Hepatocyte (in vitro differentiated cells): ENCODE measurements around the gene UBTFL1. TPM values are rescaled to one million over a fixed set of nuclear protein-coding genes. Genes with fewer than 3 reads are reported as not detected.

Experiments used
- DNase-seq: peaks from one replicate; pipeline ENCODE4 v3.0.0-alpha.2; 2016; ENCODE audit warnings: low spot score
- H2AFZ ChIP-seq: fragments of 200-600 bp; sonication (generic); 2 replicates; pipeline ENCODE4 v1.6.0; 2016; ENCODE audit warnings: antibody characterized with exemption, mild to moderate bottlenecking
- H3K27ac ChIP-seq: fragments of 200-600 bp; sonication (generic); 2 replicates; pipeline ENCODE4 v1.5.1; 2016; ENCODE audit warnings: mild to moderate bottlenecking
- H3K27me3 ChIP-seq: fragments of 200-600 bp; sonication (generic); 2 replicates; pipeline ENCODE4 v1.6.1; 2016
- H3K36me3 ChIP-seq: fragments of 200-600 bp; sonication (generic); replicated peaks from 2 replicates; pipeline ENCODE4 v1.5.1; 2016; ENCODE audit warnings: low read depth; ENCODE audit not compliant: insufficient read depth
- H3K4me1 ChIP-seq: fragments of 200-600 bp; sonication (generic); 2 replicates; pipeline ENCODE4 v1.5.1; 2016; ENCODE audit warnings: mild to moderate bottlenecking, moderate library complexity; ENCODE audit not compliant: insufficient read depth
- H3K4me2 ChIP-seq: fragments of 200-600 bp; sonication (generic); 2 replicates; pipeline ENCODE4 v1.6.0; 2016
- H3K4me3 ChIP-seq: fragments of 200-600 bp; sonication (generic); 2 replicates; pipeline ENCODE4 v1.5.1; 2016; ENCODE audit warnings: mild to moderate bottlenecking
- H3K79me2 ChIP-seq: fragments of 200-600 bp; sonication (generic); 2 replicates; pipeline ENCODE4 v1.6.0; 2017; ENCODE audit warnings: mild to moderate bottlenecking
- H3K9me2 ChIP-seq: fragments of 200-600 bp; sonication (generic); replicated peaks from 2 replicates; pipeline ENCODE4 v1.6.0; 2017; ENCODE audit warnings: mild to moderate bottlenecking; ENCODE audit not compliant: insufficient read depth
- H3K9me3 ChIP-seq: fragments of 200-600 bp; sonication (generic); 2 replicates; pipeline ENCODE4 v1.5.1; 2016; ENCODE audit warnings: low read depth, mild to moderate bottlenecking
- H4K20me1 ChIP-seq: fragments of 200-600 bp; sonication (generic); 2 replicates; pipeline ENCODE4 v1.6.0; 2016; ENCODE audit warnings: mild to moderate bottlenecking; ENCODE audit not compliant: insufficient read depth, poor library complexity, severe bottlenecking
- EZH2 ChIP-seq: fragments of 200-600 bp; sonication (generic); IDR thresholded peaks from 2 replicates; pipeline ENCODE4 v1.6.1; 2016; ENCODE audit warnings: antibody characterized with exemption, mild to moderate bottlenecking, borderline replicate concordance
- EZH2phosphoT487 ChIP-seq: fragments of 200-600 bp; sonication (generic); IDR thresholded peaks from one replicate; pipeline ENCODE4 v1.6.1; 2018; ENCODE audit warnings: antibody characterized with exemption, mild to moderate bottlenecking, low read depth, moderate library complexity; ENCODE audit not compliant: unreplicated experiment, severe bottlenecking
- whole genome bisulfite sequencing: methylation state at CpG from one replicate; pipeline ENCODE4 v1.1.6; 2016; ENCODE audit warnings: low lambda C conversion rate; ENCODE audit errors: missing lambda C conversion rate; 5-methylcytosine and 5-hydroxymethylcytosine counted together
- polyA plus RNA-seq: library from polyadenylated mRNA; unstranded; fragments of >200 nt; fragmentation: Nextera tagmentation; extraction: Ambion mirVana; gene quantifications from 2 replicates; pipeline ENCODE4 v1.2.1, GENCODE V29; 2016
- total RNA-seq: library from RNA; depleted of rRNA; stranded (reverse); fragments of >200 nt; gene quantifications from 2 replicates; pipeline ENCODE4 v1.2.3, GENCODE V29; 2014
- TF ChIP-seq, protein P1 (sequence below): fragments of 200-600 bp; sonication (generic); IDR thresholded peaks from 2 replicates; pipeline ENCODE4 v1.5.1; 2016; ENCODE audit warnings: antibody characterized with exemption, mild to moderate bottlenecking; ENCODE audit not compliant: poor library complexity

Gene UBTFL1
- total and polyA plus RNA-seq, 2 experiments from 2014 or later = not detected

- H2AFZ ChIP-seq = no peak overlapping the region
- no peaks in the 10 kb centered on the region for H3K4me1 ChIP-seq
- no peak overlapping the region for H3K27ac ChIP-seq
- H3K79me2 ChIP-seq = no peaks in the 10 kb centered on the region
- H3K36me3 ChIP-seq = no peaks in the 10 kb centered on the region
- H4K20me1 ChIP-seq = no peaks in the 10 kb centered on the region
- H3K27me3 ChIP-seq = no peaks in the 10 kb centered on the region
- no peak overlapping the region for H3K4me3 ChIP-seq
- no peak overlapping the region for H3K4me2 ChIP-seq
- 94% methylated on average over 3 of the region's 3 CpGs for WGBS
- no peaks in the 10 kb centered on the region for H3K9me2 ChIP-seq
- H3K9me3 ChIP-seq = no peaks in the 10 kb centered on the region
- TF ChIP-seq EZH2 (no peak), EZH2phosphoT487 (no peak)
- TF ChIP-seq, protein P1, sequence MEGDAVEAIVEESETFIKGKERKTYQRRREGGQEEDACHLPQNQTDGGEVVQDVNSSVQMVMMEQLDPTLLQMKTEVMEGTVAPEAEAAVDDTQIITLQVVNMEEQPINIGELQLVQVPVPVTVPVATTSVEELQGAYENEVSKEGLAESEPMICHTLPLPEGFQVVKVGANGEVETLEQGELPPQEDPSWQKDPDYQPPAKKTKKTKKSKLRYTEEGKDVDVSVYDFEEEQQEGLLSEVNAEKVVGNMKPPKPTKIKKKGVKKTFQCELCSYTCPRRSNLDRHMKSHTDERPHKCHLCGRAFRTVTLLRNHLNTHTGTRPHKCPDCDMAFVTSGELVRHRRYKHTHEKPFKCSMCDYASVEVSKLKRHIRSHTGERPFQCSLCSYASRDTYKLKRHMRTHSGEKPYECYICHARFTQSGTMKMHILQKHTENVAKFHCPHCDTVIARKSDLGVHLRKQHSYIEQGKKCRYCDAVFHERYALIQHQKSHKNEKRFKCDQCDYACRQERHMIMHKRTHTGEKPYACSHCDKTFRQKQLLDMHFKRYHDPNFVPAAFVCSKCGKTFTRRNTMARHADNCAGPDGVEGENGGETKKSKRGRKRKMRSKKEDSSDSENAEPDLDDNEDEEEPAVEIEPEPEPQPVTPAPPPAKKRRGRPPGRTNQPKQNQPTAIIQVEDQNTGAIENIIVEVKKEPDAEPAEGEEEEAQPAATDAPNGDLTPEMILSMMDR = no peak
- DNase-seq = no peak
Observed at GRCh38 chr11:90100431-90100830, 14.7 kb downstream of the UBTFL1 start.

GRCh38 chr11:90113541-90113940 is 27.8 kb downstream of the UBTFL1 start:
- Histone ChIP-seq H4K20me1 (no peaks in the 10 kb centered on the region), H3K79me2 (no peaks in the 10 kb centered on the region), H2AFZ (no peak overlapping the region), H3K4me3 (no peak overlapping the region), H3K9me3 (no peaks in the 10 kb centered on the region), H3K27ac (no peak overlapping the region), H3K4me2 (no peak overlapping the region), H3K27me3 (no peaks in the 10 kb centered on the region), H3K36me3 (no peaks in the 10 kb centered on the region), H3K4me1 (no peaks in the 10 kb centered on the region), H3K9me2 (no peaks in the 10 kb centered on the region)
- TF ChIP-seq EZH2phosphoT487 (no peak), EZH2 (no peak)
- TF ChIP-seq, protein P1 = peak; percentile 59
- 13% methylated on average over 2 of the region's 2 CpGs for WGBS
- DNase-seq = no peak

DNA sequence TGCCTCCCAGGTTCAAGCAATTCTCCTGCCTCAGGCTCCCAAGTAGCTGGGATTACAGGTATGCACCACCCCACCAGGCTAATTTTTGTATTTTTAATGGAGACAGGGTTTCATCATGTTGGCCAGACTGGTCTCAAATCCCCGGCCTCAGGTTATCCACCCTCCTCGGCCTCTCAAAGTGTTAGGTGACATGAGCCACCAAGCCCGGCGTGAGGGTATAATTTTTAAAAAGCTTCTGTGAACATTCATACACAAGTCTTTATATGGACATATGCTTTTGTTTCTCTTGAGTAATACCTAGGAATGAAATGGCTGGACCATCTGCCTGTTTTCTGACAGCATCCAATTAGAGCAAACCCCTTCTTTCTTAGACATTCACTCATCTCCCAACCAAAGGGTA is 34.4 kb downstream of the UBTFL1 start:
- no peak for TF ChIP-seq EZH2
- TF ChIP-seq, protein P1 = no peak
- no peak for TF ChIP-seq EZH2phosphoT487
- no peak for DNase-seq
- H2AFZ ChIP-seq = no peak overlapping the region
- H3K4me2 ChIP-seq = no peak overlapping the region
- WGBS = 86% methylated on average over 4 of the region's 4 CpGs
- H3K27me3 ChIP-seq = no peaks in the 10 kb centered on the region
- H3K4me1 ChIP-seq = peaks cover 2% of the 10 kb centered on the region
- H4K20me1 ChIP-seq = no peaks in the 10 kb centered on the region
- no peaks in the 10 kb centered on the region for H3K36me3 ChIP-seq
- no peaks in the 10 kb centered on the region for H3K9me3 ChIP-seq
- H3K27ac ChIP-seq = no peak overlapping the region
- H3K4me3 ChIP-seq = no peak overlapping the region
- no peaks in the 10 kb centered on the region for H3K9me2 ChIP-seq
- no peaks in the 10 kb centered on the region for H3K79me2 ChIP-seq

GRCh38 chr11:90124371-90124770 is 38.6 kb downstream of the UBTFL1 start:
- no peak overlapping the region for H3K4me2 ChIP-seq
- TF ChIP-seq, protein P1 = no peak
- no peak for TF ChIP-seq EZH2phosphoT487
- TF ChIP-seq EZH2 = no peak
- H3K4me3 ChIP-seq = no peak overlapping the region

More at GRCh38 chr11:90124371-90124770, 38.6 kb downstream of the UBTFL1 start:
- no peak for DNase-seq
- no peak overlapping the region for H3K27ac ChIP-seq
- no peaks in the 10 kb centered on the region for H3K9me2 ChIP-seq
- 43% methylated on average over 1 of the region's 1 CpG for WGBS
- H3K27me3 ChIP-seq = no peaks in the 10 kb centered on the region
- no peak overlapping the region for H2AFZ ChIP-seq
- no peaks in the 10 kb centered on the region for H3K36me3 ChIP-seq
- H4K20me1 ChIP-seq = no peaks in the 10 kb centered on the region
- peaks cover 2% of the 10 kb centered on the region for H3K4me1 ChIP-seq
- no peaks in the 10 kb centered on the region for H3K79me2 ChIP-seq
- no peaks in the 10 kb centered on the region for H3K9me3 ChIP-seq
